ENCODE results near the gene MAB21L3.

DNA sequence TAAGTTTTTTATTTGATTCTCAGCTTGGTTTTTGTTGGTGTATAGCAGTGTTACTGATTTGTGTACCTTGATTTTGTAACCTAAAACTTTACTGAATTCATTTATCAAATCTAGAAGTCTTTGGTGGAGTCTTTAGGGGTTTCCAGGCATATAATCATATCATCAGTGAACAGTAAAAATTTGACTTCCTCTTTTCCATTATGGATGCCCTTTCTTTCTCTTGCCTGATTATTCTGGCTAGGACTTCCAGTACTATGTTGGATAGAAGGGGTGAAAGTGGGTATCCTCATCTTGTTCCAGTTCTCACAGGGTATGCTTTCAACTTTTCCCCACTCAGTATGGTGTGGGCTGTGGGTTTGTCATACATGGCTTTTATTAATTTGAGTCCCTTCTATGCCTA lies 23.6 kb upstream of the MAB21L3 start:
- TF ChIP-seq, protein P1, sequence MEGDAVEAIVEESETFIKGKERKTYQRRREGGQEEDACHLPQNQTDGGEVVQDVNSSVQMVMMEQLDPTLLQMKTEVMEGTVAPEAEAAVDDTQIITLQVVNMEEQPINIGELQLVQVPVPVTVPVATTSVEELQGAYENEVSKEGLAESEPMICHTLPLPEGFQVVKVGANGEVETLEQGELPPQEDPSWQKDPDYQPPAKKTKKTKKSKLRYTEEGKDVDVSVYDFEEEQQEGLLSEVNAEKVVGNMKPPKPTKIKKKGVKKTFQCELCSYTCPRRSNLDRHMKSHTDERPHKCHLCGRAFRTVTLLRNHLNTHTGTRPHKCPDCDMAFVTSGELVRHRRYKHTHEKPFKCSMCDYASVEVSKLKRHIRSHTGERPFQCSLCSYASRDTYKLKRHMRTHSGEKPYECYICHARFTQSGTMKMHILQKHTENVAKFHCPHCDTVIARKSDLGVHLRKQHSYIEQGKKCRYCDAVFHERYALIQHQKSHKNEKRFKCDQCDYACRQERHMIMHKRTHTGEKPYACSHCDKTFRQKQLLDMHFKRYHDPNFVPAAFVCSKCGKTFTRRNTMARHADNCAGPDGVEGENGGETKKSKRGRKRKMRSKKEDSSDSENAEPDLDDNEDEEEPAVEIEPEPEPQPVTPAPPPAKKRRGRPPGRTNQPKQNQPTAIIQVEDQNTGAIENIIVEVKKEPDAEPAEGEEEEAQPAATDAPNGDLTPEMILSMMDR (IDR thresholded peaks at IDR 0.05), result no peak
- TF ChIP-seq POLR2AphosphoS5 (IDR thresholded peaks at IDR 0.05) (no peak), POLR2A (IDR thresholded peaks at IDR 0.05) (no peak), EP300 (IDR thresholded peaks at IDR 0.05) (no peak)

Measured in gastroesophageal sphincter (tissue), 3 donors.